ENCODE results near the gene MAPK1.
"Not testable (repeated sequence)": the region's sequence is repeated elsewhere in the genome, so short reads cannot be mapped to it uniquely, and the experiment has no call there.

The MAPK1 gene

GRCh38 chr22:21887841-21888240, 20.4 kb upstream of the MAPK1 start:
- Histone ChIP-seq H3K27ac (no peak overlapping the region), H3K4me3 (no peak overlapping the region), H3K36me3 (ENCODE audit: insufficient read depth, low read length) (no peaks in the 10 kb centered on the region), H3K9ac (ENCODE audit: insufficient read length) (no peak overlapping the region), H3K9me3 (ENCODE audit: low read depth, low read length) (no peaks in the 10 kb centered on the region)
- DNase-seq (ENCODE audit: low read depth, low spot score) = no peak
- TF ChIP-seq FOXP2 (optimal IDR thresholded peaks at IDR 0.05; ENCODE audit: control extremely low read depth, extremely low read length, insufficient read depth) (no peak), POLR2AphosphoS5 (IDR thresholded peaks at IDR 0.05; ENCODE audit: borderline replicate concordance, low read depth, low read length) (no peak), EZH2 (IDR thresholded peaks at IDR 0.05) (no peak)

- not testable (repeated sequence) for H3K36me3 ChIP-seq (ENCODE audit: insufficient read depth, low read length); H3K9ac ChIP-seq (ENCODE audit: insufficient read length); H3K27ac ChIP-seq; DNase-seq (ENCODE audit: low read depth, low spot score); H3K9me3 ChIP-seq (ENCODE audit: low read depth, low read length); H3K4me3 ChIP-seq
Measured at GRCh38 chr22:21883930-21884329, 16.5 kb upstream of the MAPK1 start.

- H3K27ac ChIP-seq; H3K9ac ChIP-seq (ENCODE audit: insufficient read length); H3K36me3 ChIP-seq (ENCODE audit: insufficient read depth, low read length); H3K9me3 ChIP-seq (ENCODE audit: low read depth, low read length); H3K4me3 ChIP-seq; DNase-seq (ENCODE audit: low read depth, low spot score): not testable (repeated sequence)
Measured at GRCh38 chr22:21882754-21883333, 15.4 kb upstream of the MAPK1 start.

GRCh38 chr22:21881841-21882753, 14.7 kb upstream of the MAPK1 start:
- Histone ChIP-seq H3K27ac (no peak overlapping the region), H3K9ac (ENCODE audit: insufficient read length) (no peak overlapping the region), H3K9me3 (ENCODE audit: low read depth, low read length) (no peaks in the 10 kb centered on the region), H3K4me3 (no peak overlapping the region), H3K36me3 (ENCODE audit: insufficient read depth, low read length) (no peaks in the 10 kb centered on the region)
- TF ChIP-seq POLR2AphosphoS5 (IDR thresholded peaks at IDR 0.05; ENCODE audit: borderline replicate concordance, low read depth, low read length) (no peak), EZH2 (IDR thresholded peaks at IDR 0.05) (no peak)
- DNase-seq (ENCODE audit: low read depth, low spot score) = no peak

- DNase-seq (ENCODE audit: low read depth, low spot score) = no peak
- Histone ChIP-seq H3K9ac (ENCODE audit: insufficient read length) (no peak overlapping the region), H3K4me3 (no peak overlapping the region), H3K9me3 (ENCODE audit: low read depth, low read length) (no peaks in the 10 kb centered on the region), H3K36me3 (ENCODE audit: insufficient read depth, low read length) (no peaks in the 10 kb centered on the region), H3K27ac (no peak overlapping the region)
- TF ChIP-seq EZH2 (IDR thresholded peaks at IDR 0.05) (no peak), POLR2AphosphoS5 (IDR thresholded peaks at IDR 0.05; ENCODE audit: borderline replicate concordance, low read depth, low read length) (no peak), FOXP2 (optimal IDR thresholded peaks at IDR 0.05; ENCODE audit: control extremely low read depth, extremely low read length, insufficient read depth) (no peak)
Measured at GRCh38 chr22:21876486-21877176, 9.2 kb upstream of the MAPK1 start.

- not testable (repeated sequence) for H3K36me3 ChIP-seq (ENCODE audit: insufficient read depth, low read length); DNase-seq (ENCODE audit: low read depth, low spot score); H3K9me3 ChIP-seq (ENCODE audit: low read depth, low read length); H3K27ac ChIP-seq; H3K9ac ChIP-seq (ENCODE audit: insufficient read length); H3K4me3 ChIP-seq
Measured at GRCh38 chr22:21874953-21875352, 7.5 kb upstream of the MAPK1 start.

GRCh38 chr22:21873619-21874018, 6.2 kb upstream of the MAPK1 start:
- TF ChIP-seq FOXP2 (optimal IDR thresholded peaks at IDR 0.05; ENCODE audit: control extremely low read depth, extremely low read length, insufficient read depth) = no peak
- no peak for TF ChIP-seq EZH2 (IDR thresholded peaks at IDR 0.05)
- no peak for TF ChIP-seq POLR2AphosphoS5 (IDR thresholded peaks at IDR 0.05; ENCODE audit: borderline replicate concordance, low read depth, low read length)
- no peaks in the 10 kb centered on the region for H3K36me3 ChIP-seq (ENCODE audit: insufficient read depth, low read length)
- no peak overlapping the region for H3K27ac ChIP-seq
- H3K9ac ChIP-seq (ENCODE audit: insufficient read length) = no peak overlapping the region
- no peaks in the 10 kb centered on the region for H3K9me3 ChIP-seq (ENCODE audit: low read depth, low read length)
- no peak overlapping the region for H3K4me3 ChIP-seq
- no peak for DNase-seq (ENCODE audit: low read depth, low spot score)

GRCh38 chr22:21872741-21873140, 5.3 kb upstream of the MAPK1 start:
- not testable (repeated sequence) for DNase-seq (ENCODE audit: low read depth, low spot score); H3K27ac ChIP-seq; H3K4me3 ChIP-seq; H3K9ac ChIP-seq (ENCODE audit: insufficient read length); H3K36me3 ChIP-seq (ENCODE audit: insufficient read depth, low read length); H3K9me3 ChIP-seq (ENCODE audit: low read depth, low read length)

- Histone ChIP-seq H3K27ac (no peak overlapping the region), H3K9me3 (ENCODE audit: low read depth, low read length) (no peaks in the 10 kb centered on the region), H3K4me3 (no peak overlapping the region), H3K36me3 (ENCODE audit: insufficient read depth, low read length) (0 out of 2 replicates have a peak, but pooled peaks cover 3% of the 10 kb centered on the region), H3K9ac (ENCODE audit: insufficient read length) (no peak overlapping the region)
- TF ChIP-seq FOXP2 (optimal IDR thresholded peaks at IDR 0.05; ENCODE audit: control extremely low read depth, extremely low read length, insufficient read depth) = no peak
- DNase-seq (ENCODE audit: low read depth, low spot score) = no peak
Measured at GRCh38 chr22:21868651-21869050, 1.2 kb upstream of the MAPK1 start.

All from SK-N-MC (cell line).